ENCODE measurements around the gene ADCY5.

The ADCY5 gene

DNA sequence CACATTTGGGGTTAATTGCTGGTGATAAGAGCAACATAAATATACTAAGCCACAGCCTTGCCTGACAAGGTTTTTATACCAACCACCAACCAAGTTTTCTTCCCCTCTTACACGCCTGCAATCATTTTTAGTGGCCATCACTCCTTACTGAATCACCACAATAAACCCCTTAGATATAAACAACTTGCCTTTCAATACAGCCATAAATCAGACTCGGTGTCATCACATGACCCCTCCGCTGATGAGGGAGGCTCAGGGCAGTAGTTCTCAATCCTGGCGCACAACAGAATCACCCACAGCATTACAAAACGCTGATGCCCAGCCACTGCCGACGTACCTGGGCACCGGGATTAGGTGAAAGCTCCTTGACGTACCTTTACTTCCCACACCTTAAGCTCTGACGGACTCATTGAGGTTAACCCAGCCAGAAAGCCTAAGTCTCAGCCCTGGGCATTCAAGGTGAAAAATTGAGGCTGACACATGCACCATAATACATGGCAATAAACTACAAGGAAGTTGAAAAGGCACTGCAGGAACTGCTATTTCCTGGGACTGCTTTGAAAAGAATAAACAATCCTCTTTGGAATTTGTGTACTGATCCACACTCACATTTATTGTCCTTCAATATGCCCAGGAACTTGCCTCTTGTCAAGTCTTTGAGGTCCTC is 17.1 kb downstream of the ADCY5 start:
- H3K4me3 ChIP-seq (ENCODE audit: control insufficient read depth, low read depth, low read length), result no peak overlapping the region
- no peak for DNase-seq (ENCODE audit: low read depth)
- TF ChIP-seq, protein P1, sequence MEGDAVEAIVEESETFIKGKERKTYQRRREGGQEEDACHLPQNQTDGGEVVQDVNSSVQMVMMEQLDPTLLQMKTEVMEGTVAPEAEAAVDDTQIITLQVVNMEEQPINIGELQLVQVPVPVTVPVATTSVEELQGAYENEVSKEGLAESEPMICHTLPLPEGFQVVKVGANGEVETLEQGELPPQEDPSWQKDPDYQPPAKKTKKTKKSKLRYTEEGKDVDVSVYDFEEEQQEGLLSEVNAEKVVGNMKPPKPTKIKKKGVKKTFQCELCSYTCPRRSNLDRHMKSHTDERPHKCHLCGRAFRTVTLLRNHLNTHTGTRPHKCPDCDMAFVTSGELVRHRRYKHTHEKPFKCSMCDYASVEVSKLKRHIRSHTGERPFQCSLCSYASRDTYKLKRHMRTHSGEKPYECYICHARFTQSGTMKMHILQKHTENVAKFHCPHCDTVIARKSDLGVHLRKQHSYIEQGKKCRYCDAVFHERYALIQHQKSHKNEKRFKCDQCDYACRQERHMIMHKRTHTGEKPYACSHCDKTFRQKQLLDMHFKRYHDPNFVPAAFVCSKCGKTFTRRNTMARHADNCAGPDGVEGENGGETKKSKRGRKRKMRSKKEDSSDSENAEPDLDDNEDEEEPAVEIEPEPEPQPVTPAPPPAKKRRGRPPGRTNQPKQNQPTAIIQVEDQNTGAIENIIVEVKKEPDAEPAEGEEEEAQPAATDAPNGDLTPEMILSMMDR (IDR thresholded peaks at IDR 0.05; ENCODE audit: control insufficient read depth, insufficient read depth, low read depth, low read length, missing control alignments), result no peak

DNA sequence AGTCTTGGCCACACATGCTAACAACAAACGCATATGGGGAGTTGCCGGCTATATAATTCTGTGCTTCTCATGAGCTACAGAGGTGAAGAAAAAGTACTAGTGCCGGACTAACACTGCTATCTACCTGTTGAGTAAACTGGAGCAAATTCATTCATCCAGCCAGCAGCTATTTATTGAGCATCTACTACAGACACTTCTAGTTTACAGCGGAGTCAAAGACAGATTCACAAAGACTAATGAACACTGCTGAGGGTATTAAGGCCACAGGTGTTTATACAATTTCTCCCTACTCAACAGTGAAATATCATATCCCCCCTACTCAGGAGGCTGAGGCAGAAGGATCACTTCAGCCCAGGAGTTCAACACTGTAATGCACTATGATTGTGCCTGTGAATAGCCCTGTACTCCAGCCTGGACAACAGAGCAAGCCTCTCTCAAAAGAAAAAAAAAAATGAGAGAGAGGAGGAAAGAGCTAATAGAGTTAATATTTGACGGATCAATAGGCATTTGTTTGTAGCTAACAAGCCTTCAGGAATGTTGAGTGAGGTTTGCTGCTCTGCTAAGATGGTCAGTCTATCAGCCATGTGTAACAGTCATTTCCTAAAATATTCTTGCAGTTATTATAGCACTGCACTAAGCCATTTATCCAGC is 17.8 kb downstream of the ADCY5 start:
- TF ChIP-seq, protein P1 (IDR thresholded peaks at IDR 0.05; ENCODE audit: control insufficient read depth, insufficient read depth, low read depth, low read length, missing control alignments), result no peak
- no peak overlapping the region for H3K4me3 ChIP-seq (ENCODE audit: control insufficient read depth, low read depth, low read length)
- DNase-seq (ENCODE audit: low read depth), result no peak

DNA sequence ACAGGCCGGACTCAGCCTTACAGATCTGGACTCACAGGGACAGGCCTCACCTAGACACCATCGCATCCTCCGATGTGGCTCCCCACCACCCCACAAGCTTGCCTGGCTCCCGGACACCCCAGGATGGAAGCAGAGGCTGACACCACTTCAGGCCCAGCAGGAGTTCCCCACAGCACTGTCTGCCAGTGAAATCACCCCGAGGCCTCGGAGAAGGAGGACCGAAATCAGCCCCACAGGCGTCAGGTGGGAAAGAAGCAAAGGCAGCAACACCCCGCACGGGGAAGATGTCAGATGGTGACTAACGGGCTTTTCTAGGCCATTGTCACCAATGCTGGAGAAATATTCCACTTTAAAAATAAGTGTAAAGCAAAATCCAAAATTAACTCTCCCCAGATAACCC is 18.6 kb downstream of the ADCY5 start:
- no peak for DNase-seq (ENCODE audit: low read depth)
- TF ChIP-seq, protein P1 (IDR thresholded peaks at IDR 0.05; ENCODE audit: control insufficient read depth, insufficient read depth, low read depth, low read length, missing control alignments), result no peak
- no peak overlapping the region for H3K4me3 ChIP-seq (ENCODE audit: control insufficient read depth, low read depth, low read length)

DNA sequence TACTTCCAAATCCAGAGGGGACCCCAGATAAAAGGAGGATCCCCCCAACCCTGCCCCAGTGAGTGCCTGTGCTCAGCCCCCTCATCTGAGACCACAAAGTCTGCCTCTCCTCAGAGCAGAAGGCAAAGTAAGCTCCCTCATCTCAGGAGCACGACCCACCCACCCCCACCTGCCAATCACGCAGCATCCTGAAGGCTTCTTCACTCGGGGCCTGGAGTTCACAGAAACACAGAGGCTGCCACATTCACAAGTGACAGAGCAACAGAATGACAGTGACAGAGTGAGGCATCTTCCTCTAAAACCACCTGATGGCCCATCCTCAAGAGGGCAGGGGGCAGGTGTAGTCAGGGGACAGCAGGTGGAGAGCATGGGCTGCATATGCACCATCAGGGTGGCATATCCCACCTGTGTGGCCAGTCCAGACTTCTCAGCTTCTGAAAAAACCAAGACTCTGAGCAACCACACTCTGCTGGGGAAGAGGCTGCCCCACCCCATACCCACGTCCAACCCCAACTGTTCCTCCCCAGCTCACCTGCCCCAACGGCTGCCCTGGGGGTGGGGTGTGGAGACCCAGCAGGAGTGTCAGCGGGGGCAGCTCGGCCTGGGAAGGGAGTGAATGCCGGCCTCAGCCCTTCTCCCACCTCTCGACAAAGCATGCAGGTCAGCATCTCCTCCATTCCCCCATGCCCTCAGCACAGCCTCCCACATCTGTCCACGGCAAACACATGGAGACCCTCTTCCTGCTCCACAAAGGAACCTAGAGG is 19.3 kb downstream of the ADCY5 start:
- TF ChIP-seq, protein P1 (IDR thresholded peaks at IDR 0.05; ENCODE audit: control insufficient read depth, insufficient read depth, low read depth, low read length, missing control alignments), result no peak
- no peak overlapping the region for H3K4me3 ChIP-seq (ENCODE audit: control insufficient read depth, low read depth, low read length)
- DNase-seq (ENCODE audit: low read depth), result no peak

DNA sequence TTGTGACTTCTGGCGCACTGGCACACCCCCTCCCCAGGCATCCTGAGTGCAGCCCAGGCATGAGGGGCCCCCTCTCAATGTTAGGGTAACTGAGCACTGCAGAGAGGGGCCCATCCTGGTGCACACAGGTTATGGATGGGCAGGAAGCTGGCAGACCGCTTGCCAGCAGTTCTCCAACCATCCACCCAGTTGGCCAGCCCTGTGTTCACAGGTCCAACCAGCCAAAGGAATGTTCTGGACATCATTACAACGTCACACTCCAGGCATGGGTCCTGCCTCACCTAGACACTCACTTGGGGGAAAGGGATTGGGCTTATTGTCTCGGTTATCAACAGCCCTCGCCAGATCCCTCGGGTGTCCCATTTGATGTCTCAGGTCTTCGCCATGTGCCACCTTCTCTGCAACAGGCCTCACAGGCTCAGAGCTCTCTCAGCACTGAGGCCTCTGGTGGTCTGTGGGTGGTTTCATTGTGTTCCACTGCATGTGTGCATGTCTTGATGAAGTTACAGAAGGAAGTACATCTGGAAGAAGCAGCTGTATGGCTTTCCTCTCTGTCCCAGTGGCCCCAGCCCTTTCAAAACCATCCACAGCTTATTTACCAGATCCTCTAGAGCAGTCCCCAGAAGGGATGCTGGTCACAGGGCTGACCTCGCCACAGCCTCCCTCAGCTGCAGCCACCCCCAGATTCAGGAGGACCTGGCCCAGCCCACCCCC is 23.7 kb downstream of the ADCY5 start:
- TF ChIP-seq, protein P1 (IDR thresholded peaks at IDR 0.05; ENCODE audit: control insufficient read depth, insufficient read depth, low read depth, low read length, missing control alignments), result no peak
- no peak overlapping the region for H3K4me3 ChIP-seq (ENCODE audit: control insufficient read depth, low read depth, low read length)

DNA sequence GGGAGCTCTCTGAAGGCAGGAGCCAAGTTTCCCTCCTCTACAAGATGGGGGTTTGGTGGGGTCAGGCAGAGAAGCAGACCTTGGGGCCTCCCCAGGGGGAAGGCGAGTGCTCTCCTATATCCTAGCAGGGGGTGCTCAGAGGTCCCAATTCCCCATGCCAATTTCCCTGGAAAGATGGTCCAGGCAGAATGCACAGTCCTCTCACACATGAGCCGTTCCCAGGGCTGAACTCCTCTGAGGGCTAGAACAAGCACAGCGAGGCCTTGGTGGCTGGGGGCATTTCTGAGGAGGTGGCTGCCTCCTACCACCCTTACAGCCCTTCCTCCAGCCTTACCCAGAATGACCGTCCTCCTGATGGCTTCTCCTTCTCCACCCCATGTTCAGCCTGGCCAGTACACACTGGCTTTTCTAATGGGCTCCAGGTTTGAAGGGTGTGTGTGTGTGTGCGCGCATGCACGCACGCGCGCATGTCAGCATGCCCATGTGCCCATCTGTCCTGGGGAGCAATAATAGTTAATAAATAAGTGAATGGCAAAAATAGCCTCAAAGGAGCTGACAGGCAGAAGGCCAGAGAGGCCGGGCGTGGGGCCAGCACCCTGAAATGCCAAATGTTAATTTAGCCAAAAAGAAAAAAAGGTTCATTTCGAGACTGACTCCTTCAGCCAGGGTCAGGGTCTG is 24.4 kb downstream of the ADCY5 start:
- TF ChIP-seq, protein P1 (IDR thresholded peaks at IDR 0.05; ENCODE audit: control insufficient read depth, insufficient read depth, low read depth, low read length, missing control alignments), result no peak
- no peak overlapping the region for H3K4me3 ChIP-seq (ENCODE audit: control insufficient read depth, low read depth, low read length)
- no peak for DNase-seq (ENCODE audit: low read depth)

More for the DNA sequence above, 23.7 kb downstream of the ADCY5 start:
- no peak for DNase-seq (ENCODE audit: low read depth)

Data from AG09309 (cell line).